NK-92 (cell line): ENCODE data around the gene KYAT1.
"Not testable (repeated sequence)": the region's sequence is repeated elsewhere in the genome, so short reads cannot be mapped to it uniquely, and the experiment has no call there.

Source experiments
- DNase-seq: peaks from one replicate; lab custom pipeline; 2025; ENCODE audit not compliant: unreplicated experiment; lab: John Stamatoyannopoulos, UW

The KYAT1 gene

DNA sequence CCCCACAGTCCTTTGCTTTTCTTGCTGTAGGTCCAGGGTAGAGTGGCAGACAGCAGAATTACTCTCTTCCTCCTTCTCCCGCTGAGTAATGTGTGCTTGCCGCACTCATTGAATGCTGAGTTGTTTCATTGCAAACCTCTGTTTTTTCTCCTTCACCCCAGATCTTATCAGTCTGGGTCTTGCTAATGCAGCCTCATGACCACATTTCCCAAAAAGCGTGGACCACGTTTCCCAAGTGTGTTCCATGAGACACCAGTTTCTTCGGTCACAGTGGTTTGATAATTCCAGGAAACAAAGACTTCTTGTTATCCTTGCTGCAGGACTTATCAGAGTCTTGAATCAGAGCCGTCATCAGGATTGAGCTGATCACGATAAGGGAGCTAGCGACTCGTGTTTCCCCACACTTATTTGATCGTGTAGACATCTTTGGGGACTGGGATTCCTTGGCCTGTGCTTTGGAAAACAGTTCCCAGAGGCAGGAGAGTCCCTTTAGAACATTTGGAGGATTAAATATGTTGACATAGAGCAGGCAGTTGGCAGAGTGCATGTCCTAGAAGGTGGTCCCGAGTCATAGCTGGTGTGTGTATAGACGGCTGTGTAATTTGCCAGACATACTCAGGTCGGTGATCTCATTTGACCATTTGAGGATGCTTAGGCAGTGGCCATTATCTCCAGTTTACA lies 4.6 kb upstream of the KYAT1 start:
- DNase-seq, result no peak

DNA sequence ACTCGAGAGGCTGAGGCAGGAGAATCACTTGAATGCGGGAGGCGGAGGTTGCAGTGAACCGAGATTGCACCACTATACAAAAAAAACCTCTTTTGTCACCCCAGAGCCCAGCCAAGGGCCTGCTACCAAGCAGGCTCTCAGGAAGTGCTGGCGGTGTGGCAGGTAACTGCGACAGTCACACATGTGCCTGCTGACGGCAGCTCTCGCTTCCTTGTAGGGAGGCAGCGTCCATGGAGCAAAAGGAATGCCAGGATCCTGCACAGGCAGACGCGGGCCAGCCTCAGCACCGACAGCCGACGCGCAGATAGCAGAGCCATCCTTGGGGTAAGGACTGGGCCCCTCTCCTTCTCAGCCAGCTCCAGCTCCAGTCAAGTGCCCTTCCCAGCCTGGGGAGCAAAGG lies 4.0 kb upstream of the KYAT1 start:
- DNase-seq, result no peak

DNA sequence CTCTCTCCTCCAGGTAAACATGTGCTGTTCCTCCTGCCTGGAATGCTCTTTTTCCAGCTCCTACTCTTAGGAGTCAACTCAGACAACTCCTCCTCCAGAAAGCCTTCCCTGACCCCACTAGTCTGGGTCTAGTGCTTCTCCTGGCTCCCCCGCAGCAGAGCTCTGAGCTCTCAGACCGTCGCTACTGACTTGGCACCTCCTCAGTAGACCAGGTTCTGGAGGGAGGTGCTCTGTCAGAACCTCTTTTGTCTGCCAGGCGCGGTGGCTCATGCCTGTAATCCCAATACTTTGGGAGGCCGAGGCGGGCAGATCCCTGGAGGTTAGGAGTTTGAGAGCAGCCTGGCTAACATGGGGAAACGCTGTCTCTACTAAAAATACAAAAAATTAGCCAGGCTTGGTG lies 3.6 kb upstream of the KYAT1 start:
- DNase-seq, result no peak

DNA sequence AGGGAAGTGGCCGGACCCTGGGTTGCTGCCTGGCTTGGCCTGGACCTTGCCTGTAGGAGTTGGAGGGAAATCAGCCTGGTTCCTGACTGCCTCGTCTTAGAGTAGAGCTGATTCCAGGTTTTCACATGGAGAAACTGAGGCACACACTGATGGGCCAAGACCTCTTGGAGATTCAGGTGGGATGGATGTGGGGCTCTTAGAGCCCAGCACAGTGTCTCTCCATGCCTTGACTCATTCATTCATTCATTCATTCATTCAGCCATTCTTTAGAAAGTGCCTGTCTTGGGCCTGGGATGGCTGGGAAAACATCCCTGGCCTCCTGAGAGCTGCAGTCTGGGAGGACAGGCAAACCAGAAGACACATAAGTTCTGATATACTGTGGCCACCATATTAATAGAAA lies 2.4 kb upstream of the KYAT1 start:
- DNase-seq, result no peak

DNA sequence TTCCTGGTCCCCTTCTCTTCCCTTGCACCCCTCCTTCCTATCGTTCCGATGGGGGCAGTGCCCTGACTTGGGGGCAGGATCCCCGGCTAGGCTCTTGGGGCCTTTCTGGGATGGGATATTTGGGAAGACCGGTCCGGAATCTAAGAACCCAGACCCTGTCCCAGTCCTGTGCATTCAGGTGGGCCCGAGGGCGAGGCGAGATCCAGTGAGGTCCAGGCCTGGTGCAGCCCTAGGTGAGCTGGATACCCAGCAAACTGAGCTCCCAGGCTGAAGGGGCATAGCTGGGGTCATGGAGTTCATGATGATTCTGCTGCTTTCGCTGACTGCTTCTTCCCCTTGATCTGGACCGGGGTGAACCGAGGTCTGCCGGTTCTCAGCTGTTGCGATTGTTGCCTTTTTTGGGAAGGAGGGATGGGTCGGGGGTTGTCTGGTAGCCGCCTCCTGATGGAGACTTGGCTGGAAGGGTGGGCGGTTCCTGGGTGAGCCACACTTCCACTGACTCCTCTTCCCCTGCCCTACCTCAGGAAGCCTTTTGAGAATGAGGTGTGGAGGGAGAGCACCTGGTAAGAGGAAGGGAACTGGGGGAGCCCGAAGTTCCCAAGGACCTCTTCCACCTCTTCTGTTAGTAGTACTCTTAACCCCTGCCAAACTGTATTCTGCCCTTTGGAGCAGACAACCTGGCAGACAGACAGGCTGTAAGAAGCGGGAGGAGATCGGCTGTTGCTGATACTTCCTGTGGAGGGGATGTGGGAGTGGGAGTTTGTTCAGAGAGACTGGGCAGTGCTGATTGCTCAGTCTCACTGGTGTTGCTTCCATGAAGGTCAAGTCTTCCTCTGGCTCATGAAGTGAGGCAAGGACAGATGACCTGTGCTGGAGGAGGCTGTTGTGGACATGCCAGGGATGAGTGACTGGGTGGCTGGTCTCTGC lies 1.2 kb upstream of the KYAT1 start:
- no peak for DNase-seq

DNA sequence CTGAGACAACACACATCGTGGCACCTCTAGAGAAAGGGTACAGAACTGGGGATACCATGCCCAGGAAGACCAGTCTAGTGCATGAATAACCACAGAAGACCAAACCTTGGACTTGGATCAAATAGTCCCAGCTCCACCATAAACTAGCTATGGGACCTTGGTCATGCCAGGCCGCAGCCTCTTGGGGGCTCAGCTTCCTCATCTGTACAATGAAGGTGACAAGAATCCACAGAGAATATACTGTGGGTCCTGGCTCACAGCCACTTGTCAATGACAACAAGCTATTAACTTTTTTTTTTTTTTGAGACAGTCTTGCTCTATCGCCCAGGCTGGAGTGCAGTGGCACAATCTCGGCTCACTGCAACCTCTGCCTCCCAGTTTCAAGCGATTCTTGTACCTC lies 3.9 kb downstream of the KYAT1 start:
- DNase-seq, result no peak

DNA sequence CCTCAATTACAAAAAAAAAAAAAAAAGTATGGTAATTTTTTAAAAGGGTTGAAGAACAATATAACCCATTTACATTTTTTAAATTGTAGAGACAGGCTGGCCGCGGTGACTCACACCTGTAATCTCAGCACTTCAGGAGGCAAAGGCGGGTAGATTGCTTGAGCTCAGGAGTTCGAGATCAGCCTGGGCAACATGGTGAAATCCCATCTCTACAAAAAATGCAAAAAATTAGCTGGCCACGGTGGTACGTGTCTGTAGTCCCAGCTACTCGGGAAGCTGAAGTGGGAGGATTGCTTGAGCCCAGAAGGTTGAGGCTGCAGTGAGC lies 10.8 kb downstream of the KYAT1 start:
- DNase-seq, result not testable (repeated sequence)

DNA sequence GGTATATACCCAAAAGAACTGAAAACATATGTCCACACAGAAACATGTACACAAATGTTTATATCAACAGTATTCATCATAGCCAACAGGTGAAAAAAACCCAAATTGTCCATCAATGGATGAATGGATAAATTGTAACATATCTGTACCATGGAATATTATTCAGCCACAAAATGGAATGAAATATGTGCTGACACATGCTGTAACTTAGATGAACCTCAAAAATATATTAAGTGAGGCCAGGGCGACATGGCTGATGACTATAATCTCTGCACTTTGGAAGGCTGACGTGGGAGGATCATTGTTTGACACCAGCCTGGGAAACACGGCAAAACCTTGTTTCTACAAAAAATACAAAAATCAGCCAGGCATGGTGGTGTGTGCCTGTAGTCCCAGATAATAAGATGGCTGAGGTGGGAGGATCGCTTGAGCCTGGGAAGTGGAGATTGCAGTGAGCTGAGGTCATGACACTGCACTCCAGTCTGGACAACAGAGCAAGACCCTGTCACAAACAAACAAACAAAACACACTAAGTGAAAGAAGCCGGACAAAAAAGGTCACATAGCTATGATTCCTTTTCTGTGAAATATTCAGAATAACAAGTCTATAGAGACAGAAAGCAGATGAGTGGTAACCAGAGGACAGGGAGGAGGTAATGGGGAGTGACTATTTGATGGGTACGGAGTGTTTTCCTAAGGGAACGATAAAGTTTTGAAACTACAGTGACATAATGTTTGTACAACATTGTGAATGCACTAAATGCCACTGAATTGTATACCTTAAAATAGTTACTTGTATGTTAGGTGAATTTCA lies 11.4 kb downstream of the KYAT1 start:
- DNase-seq, result no peak

DNA sequence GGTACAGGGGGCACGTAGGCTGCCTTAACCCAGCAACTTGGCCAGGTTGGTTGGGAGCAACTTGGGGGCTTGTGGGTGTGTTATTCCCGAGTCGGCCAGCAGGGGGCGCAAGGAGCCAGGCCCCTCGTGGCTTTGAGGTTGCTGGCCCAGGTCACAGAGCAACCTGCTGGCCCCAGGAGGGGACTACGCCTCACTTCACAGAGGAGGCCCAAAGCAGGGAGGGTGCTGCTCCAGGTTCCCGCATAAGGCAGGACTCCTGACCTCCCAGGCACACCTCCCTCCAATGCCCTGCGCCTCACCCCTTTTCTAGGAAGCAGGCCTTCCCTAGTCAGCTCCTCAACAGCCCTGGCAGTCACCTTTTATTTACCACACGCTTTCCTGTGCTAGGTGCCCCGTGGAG lies 18.1 kb downstream of the KYAT1 start:
- DNase-seq, result no peak

DNA sequence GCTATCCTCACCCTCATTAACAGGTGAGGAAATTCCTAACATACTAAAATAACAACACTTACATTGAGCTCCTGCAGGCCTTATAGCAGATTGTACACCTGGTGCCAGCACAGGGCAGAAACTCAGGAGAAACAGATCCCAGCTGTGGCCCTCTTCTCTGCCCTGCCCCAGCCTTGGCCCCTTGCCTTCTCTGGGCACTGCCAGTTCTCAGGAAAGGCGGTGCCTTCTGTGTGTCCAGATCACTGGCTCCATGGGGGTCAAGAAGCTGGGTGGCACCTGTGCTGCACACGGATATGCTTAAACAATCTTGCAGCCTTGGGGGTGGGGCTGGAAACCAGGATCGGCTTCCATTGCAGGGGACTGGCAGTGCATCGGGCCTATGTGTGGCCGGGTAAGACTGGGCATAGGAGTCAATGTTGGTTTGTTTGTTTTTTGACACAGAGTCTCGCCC lies 19.3 kb downstream of the KYAT1 start:
- no peak for DNase-seq

DNA sequence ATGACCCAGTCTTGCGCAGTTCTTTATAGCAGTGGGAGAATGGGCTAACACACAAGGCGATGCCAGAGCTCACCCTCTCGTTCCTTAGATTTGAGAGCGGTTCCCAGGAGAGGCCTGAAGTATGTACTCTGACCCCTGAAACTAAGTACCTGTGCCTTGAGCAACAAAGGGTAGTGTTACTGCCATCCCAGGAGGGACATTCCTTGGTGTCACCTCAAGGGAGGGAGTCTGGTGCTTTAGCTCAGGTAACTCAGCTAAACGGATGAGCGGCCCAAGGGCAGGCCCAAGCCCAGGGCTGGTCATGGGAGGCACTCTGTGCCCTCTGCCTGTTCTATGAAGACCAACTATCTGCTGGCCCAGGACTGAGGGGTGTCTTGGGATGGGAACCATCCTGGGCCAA lies 20.2 kb downstream of the KYAT1 start:
- no peak for DNase-seq

DNA sequence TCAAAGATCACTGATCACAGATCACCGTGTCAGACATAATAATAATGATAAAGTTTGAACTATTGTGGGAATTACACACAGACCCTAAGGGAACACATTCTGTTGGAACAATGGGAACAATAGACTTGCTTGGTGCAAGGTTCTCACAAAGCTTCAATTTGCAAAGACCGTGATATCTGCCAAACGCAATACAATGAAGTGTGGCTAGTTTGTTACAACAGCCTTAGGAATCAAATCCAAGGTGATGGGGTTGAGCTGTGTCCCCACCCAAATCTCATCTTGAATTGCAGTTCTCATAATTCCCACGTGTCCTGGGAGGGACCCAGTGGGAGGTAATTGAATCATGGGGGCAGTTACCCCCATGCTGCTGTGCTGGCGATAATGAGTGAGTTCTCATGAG lies 20.8 kb downstream of the KYAT1 start:
- no peak for DNase-seq

DNA sequence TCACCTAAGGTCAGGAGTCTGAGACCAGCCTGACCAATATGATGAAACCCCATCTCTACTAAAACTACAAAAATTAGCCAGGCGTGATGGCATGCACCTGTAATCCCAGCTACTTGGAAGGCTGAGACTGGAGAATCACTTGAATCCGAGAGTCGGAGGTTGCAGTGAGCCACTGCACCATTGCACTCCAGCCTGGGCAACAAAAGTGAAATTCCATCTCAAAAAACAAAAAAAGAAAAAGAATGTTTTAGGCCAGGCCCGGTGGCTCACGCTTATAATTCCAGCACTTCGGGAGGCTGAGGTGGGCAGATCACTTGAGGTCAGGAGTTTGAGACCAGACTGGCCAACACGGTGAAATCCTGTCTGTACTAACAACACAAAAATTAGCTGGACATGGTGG lies 23.3 kb downstream of the KYAT1 start:
- not testable (repeated sequence) for DNase-seq

DNA sequence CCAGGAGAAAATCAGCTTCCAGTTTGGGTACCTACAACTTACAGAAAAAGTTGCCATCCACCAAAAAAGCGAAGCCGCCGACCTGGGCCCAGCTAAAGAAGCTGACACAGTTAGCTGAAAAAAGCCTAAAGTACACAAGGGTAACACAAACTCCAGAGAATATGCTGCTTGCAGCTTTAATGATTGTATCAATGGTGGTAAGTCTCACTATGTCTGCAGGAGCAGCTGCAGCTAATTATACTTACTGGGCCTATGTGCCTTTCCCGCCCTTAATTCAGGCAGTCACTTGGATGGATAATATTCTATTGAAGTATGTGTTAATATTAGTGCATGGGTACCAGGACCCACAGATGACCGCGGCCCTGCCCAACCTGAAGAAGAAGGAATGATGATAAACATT lies 27.3 kb downstream of the KYAT1 start:
- DNase-seq, result not testable (repeated sequence)

DNA sequence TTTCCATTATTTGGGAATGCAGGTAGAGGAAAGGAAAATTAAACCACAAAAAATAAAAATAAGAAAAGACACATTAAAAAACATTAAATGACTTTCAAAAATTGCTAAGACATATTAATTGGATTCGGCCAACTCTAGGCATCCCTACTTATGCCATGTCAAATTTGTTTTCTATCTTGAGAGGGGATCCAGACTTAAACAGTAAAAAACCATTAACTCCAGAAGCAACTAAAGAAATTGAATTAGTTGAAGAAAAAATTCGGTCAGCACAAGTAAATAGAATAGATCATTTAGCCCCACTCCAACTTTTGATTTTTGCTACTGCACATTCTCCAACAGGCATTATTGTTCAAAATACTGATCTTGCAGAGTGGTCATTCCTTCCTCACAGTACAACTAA lies 29.1 kb downstream of the KYAT1 start:
- not testable (repeated sequence) for DNase-seq

DNA sequence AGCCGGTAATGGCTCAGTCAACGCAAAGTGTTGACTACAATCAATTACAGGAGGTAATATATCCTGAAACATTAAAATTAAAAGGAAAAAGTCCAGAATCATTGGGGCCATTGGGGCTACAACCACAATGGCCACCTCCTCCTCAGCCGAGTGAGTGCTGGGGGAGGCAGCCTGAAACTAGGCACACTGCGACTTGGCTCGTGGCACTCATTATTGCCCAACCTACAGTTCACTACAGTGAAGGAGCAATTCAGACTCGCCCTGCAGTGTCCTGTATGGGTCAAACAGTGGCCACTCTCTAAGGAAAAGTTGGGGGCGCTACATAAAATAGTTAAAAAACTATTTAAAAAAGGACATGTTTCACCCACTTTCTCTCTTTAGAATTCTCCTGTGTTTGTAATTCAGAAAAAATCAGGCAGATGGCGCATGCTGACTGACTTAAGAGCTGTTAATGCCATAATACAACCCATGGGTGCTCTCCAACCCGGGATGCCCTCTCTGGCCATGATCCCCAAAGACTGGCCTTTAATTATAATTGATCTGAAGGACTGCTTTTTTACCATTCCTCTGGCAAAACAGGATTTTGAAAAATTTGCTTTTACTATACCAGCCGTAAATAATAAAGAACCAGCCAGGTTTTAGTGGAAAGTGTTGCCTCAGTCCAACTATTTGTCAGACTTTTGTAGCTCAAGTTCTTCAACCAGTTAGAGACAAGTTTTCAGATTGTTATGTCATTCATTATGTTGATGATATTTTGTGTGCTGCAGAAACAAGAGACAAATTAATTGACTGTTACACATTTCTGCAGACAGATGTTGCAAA lies 29.8 kb downstream of the KYAT1 start:
- DNase-seq, result not testable (repeated sequence)

DNA sequence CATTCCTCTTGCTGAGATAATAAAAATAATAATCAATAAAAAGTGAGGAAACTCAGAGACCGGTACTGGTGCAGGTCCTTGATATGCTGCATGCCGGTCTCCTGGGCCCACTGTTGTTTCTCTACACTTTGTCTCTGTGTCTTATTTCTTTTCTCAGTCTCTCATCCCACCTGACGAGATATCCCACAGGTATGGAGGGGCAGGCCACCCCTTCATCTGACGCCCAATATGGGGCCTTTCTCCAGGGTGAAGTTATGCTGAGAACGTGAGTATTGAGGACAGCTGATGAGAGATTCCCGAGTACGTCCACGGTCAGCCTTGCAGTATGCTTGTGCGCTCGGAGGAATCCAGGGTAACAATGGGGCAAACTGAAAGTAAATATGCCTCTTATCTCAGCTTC lies 30.7 kb downstream of the KYAT1 start:
- DNase-seq, result not testable (repeated sequence)

DNA sequence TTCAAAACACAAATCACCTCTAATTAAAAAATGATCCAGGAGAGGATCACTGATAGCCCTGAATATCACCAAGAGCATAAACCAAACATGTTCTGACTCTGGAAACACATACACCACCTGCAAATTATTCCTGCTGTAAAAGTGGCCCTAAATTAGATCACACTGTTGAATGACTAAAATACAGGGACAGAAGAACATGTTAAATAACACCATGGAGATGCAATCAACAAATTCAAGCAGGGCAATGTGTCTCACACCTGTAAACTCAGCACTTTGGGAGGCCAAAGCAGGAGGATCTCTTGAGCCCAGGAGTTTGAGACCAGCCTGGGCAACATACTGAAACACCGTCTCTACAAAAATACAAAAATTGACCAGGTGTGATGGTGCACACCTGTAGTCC lies 33.9 kb downstream of the KYAT1 start:
- no peak for DNase-seq

DNA sequence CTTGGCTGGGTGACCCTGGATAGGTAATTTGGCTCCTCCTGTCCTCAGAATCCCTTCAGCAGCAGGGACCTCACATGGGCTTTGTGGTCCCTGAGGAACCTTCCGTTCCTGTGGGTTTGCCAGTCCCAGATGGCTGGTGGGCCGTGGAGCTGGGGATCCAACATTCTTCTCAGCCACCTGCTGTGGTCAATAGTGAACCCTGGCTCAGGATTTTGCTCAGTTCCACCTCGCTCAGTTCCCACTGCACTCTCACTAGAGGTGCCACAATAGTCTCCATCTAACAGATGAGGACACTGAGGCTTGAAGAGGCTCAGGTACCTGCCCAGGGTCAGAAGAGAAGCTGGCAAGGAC lies 35.1 kb downstream of the KYAT1 start:
- DNase-seq, result no peak

DNA sequence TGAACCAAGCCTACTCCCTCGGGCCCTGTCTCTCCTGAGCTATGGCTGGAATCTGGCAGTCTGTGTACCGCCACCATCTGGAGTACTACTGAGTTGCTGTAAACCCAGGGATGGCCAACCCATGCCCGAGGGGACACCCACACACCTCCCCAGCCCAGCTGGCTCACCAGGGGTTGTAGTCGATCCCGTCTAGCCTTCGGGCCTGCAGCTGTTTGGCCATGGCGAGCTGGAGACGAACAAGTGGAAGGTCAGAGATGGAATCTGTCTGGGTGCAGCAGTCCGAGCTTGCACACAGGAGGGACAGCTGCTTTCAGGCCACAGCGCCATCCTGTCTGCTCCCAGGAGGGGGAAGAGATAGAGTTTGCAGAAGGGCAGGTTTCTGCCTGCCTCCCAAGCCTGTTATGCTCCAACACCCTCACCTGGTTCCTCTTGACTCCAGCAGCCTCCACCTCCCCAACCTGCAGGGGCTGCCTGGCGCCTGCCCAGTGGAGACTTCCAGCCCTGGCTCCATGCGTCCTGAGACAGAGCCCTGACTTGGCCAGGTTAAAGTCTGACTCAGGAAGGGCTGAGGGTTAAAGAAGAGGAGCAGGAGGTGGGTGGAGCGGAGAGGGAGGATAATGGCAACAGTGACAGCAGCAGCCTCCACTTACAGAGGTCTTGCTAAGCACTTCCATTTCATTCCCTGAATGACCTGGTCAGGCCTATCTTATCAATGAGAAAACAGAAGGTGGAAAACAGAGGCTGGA lies 36.4 kb downstream of the KYAT1 start:
- no peak for DNase-seq
